ENCODE results near the gene CDH2.

CDH2 gene

GRCh38 chr18:28079883-28080282 is 97.0 kb downstream of the CDH2 start:
- no peak for DNase-seq

GRCh38 chr18:28078849-28079248 is 98.1 kb downstream of the CDH2 start:
- peak; percentile 22 for DNase-seq

GRCh38 chr18:28078298-28078697 is 98.6 kb downstream of the CDH2 start:
- DNase-seq = no peak

DNA sequence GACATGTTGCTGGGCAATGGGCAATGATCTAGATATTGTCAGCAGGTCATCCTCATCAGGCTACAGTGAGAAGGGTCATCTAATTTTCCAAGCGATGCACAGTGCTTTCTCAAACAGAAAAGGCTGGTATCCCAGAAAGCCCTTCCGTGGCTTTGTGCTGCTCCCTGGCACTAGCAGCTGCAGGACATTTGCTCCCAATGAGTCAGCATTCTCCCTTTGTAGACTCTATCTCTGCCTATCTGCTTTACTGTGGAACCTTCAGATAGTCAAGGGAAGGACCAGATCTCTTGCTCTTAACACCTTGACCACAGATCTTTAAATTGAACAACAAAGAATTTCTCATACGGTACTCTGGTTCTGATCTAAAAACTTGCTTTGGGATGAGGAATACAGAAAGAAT is 101.4 kb downstream of the CDH2 start:
- DNase-seq = no peak

DNA sequence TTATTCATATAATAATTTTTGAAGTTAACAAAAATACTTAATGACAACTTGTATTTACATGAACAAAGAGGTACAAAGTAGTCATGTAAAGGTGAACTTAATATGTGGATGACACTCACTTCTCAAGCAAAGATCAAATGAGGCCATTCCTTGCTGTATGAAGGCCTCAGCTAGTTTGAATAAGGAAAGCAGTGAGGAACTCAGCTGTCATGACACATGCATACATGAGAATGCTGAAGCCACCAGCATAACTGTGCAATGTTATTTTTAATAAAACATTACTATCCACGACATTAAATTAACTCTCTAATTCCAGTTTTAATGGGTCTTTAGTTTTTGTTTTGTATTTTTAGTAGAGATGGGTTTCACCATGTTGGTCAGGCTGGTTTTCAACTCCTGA is 102.9 kb downstream of the CDH2 start:
- no peak for DNase-seq

DNA sequence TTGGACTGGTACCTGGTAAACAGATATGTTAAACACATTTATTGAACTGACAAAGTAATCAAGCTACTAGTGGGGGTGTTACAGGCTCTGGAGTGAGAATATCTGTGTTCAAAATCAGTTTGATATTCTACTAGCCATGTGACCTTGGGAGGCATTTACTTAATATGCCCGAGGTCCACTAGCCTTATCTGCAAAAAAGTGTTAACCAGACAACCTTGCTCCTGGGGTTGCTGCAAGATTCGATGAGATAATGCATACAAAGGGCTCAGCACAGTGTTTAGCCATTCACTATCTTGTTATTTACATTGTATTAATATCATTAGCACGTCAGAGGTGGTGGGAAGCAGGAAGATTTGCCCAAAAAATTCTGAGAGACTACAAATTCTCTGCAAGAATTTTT is 103.3 kb downstream of the CDH2 start:
- DNase-seq = no peak

- DNase-seq = no peak
Observed at GRCh38 chr18:28071199-28071598, 105.7 kb downstream of the CDH2 start.

GRCh38 chr18:28068207-28068606 is 108.7 kb downstream of the CDH2 start:
- DNase-seq = no peak

DNA sequence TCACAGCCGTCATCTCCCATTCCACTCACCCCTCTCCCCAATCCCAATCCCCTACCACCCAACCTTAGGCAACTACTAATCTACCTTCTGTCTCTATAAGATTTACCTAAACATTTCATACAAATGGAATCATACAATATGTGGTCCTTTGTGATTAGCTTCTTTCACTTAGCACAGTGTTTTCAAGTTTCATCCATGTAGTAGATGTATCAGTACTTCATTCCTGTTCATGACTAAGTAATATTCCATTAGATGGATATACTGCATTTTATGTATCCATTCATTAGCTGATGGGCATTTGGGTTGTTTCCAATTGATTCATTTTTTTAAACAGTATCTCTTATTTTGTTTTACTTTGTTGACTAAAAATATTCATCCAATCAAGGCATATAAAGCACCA is 109.6 kb downstream of the CDH2 start:
- DNase-seq = no peak

DNA sequence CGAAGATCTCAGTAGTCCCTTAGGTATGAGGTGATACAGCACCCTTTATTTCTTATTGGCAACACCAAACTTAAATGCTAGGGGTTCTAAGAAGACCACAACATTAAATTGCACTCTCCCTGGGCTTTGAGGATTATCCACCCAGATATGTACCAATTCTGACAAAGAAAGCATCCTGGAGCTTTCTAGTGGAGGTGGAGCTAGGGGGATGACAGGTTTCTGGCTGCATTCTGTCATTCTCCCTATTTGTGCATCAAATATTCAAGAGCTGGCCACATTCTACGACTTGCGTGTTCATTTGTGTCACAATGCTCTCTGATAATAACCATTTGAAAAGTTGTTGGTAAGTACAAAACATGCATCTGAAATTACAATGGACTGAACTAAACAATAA is 111.1 kb downstream of the CDH2 start:
- DNase-seq = no peak

DNA sequence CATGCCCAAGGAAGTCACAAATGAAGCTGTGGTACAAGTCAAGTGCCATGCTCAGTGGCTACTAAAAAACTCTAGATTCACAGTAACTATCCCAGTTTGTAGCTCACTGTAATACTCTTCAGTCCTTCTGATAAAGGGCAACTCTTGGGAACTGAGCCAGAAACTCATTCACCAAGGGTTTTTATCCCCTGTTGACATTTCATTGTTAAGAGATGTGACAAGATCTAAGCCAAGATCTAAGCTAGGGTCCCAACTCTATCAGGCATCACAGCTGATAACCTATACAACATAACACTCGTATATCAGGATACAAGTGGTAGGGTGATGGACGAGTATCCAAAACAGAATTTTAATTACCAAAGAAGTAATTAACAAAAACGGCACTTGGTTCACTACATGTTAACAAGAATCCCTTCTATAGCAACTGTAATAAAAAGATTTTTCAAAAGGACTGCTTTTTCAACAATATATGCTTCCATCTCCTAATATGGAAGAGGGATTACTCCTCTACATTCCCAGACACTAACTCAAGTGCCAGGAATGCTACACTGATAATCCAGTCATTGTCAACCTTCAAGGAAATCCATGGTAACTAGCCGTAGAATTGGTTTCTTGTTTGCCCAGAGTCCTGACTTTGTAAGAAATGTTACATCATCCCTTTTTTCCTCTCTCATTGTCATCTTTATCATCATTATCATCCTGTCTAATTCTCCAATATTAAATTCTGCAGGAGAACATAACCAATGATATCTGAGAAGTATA is 111.7 kb downstream of the CDH2 start:
- DNase-seq = peak; percentile 88

DNA sequence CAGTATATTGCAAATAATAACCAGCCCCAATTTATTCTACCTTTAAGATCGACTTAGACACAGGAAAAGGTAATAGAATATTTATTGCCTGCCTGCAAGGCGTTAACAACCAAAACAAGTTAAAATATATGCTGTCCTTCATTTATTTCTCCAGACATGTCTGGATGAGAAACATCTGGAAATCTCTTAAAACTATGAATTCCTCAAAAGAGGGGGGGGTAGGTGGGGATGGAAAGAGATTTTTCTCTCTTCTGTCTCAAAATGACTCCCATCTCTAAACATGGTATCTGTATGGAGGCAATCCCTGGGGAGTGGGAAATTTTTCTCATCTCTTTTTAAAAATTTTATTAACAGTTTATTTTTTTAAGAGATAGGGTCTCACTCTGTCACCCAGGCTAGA is 113.0 kb downstream of the CDH2 start:
- no peak for DNase-seq

DNA sequence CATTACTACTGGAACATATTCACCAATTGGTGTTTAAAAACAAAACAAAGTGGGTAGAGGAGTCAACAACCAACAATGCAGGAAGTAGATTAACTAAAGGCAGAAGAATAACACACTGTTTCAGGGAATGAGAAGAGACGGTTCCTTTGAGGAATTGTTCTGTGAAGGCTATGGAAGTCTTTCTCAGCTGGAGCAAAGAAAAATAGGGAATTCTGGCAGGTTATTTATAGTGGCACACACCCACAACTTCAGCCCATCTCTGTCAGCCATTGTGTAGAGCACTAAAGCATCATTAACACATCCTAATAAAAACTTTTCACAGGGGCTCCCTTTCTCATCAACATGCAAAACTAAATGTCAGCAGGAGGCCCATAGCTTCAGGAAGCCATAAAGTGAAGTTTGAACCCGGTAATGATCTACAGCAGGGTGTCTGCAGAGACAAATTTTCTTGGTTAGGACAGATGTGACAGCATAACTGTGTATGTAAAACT is 113.6 kb downstream of the CDH2 start:
- peak; percentile 74 for DNase-seq

- DNase-seq = no peak
Observed at GRCh38 chr18:28062443-28062842, 114.5 kb downstream of the CDH2 start.

DNA sequence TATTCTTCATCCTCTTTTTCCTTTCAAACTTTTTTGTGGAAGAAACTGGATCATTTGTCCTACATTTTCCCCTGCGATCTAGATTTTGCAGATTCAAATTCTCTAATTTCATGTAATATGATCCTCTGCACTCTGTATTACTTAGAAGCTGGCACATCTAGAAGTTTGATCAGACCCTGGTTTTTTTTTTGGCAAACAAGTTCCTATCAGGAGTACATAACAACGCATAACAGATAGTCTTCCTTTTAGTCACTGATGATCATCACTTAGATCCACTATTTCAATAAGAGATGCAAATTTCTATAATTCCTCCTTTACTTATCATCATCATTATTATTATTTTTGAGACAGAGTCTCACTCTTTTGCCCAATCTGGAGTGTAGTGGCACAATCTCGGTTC is 117.1 kb downstream of the CDH2 start:
- no peak for DNase-seq

- no peak for DNase-seq
Observed at GRCh38 chr18:28050545-28050944, 126.4 kb downstream of the CDH2 start.

GRCh38 chr18:28048612-28049011 is 128.3 kb downstream of the CDH2 start:
- no peak for DNase-seq

DNA sequence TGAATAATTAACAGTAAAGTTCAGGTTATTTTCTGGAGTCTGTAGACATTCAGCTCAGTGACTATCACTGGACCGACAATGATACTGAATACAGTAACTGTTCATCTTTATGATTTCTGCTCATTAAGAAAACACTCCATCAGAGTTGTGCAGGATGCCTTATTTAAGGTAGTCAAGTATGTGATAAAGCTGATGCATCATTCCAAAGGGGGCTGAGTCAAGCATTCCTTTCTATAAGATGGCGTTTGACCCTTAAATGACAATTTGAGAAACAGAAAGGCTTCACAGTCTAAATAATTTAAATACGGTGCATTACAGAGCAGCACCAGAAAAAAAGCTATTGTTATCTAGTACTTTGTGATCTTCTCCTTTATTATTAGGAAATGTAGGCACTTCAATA is 131.1 kb downstream of the CDH2 start:
- peak; percentile 27 for DNase-seq

DNA sequence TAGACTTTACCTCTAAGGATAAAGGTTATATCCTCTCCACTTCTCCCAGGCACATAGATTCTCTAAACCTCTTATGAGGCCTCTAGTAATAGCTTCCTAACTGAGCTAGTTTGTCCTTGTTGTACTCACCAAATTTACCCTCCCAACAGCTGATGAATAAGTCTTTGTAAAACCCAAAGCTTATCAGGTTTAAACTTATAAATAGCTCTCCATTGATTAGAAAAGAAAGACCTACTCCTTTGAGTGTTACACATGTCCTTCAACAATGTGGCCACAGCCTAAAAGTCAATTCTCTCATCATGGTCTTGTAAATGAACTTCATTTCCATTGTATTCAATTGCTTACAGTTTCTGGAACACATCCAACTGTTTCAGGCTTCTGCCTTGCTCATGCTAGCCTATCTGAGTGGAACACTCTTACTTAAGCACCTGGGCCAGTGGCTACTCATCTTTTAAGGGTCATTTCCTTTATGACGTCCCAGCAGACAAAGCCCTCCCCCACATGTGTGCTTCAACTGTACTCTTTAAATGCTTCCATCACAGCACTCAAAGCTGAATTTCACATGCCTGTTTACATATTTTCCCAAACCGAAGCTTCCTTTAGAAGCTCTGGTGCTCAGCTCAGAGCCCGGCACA is 131.6 kb downstream of the CDH2 start:
- DNase-seq = peak; percentile 82

- DNase-seq = no peak
Observed at GRCh38 chr18:28044036-28044435, 132.9 kb downstream of the CDH2 start.

- DNase-seq = peak; percentile 37
Observed at GRCh38 chr18:28043631-28044030, 133.3 kb downstream of the CDH2 start.

GRCh38 chr18:28041366-28041765 is 135.6 kb downstream of the CDH2 start:
- DNase-seq = peak; percentile 71

- no peak for DNase-seq
Observed at GRCh38 chr18:28040716-28041115, 136.2 kb downstream of the CDH2 start.

DNA sequence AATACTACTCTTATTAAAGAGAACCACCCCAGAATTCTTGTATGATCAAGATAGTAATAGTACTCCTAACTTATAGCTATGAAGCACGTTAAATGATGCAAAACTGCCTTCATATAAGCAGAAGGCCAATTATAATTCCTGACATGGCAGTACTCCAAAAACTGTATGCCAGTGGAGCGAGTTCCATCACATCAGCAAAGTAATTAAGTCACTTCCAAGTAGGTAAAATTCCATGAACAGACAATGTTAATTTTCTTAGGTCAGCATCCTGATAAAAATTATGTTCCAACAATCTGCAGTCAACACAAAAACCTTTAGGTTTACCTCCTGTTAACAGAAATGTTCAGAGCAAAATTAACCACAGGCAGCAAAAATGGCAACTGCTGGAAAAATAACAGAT is 136.7 kb downstream of the CDH2 start:
- DNase-seq = no peak

- no peak for DNase-seq
Observed at GRCh38 chr18:28039691-28040090, 137.2 kb downstream of the CDH2 start.
